OCI-LY7 (cell line): Measurements from ENCODE around the gene MTF1.

ENCODE experiments used
- CTCF ChIP-seq: fragments of 200-600 bp; sonication (generic); conservative IDR thresholded peaks from 2 replicates; pipeline ENCODE4 v1.5.1; 2014; ENCODE audit warnings: mild to moderate bottlenecking, antibody characterized with exemption, low read length, moderate library complexity, mixed read lengths
- EZH2phosphoT487 ChIP-seq: fragments of 200-600 bp; sonication (generic); IDR thresholded peaks from 2 replicates; pipeline ENCODE4 v1.6.1; 2018; ENCODE audit warnings: low read depth, borderline replicate concordance, mild to moderate bottlenecking, mixed run types, antibody characterized with exemption, low read length, moderate library complexity, mixed read lengths

- TF ChIP-seq EZH2phosphoT487 (no peak), CTCF (no peak)
Observed at GRCh38 chr1:37845786-37846185, 13.6 kb downstream of the MTF1 start.
